MCF 10A (cell line): ENCODE data around the gene AADACL4. TPM values are rescaled to one million over a fixed set of nuclear protein-coding genes. Genes with fewer than 3 reads are reported as not detected.

ENCODE experiments used
- Bru-seq: library from RNA; stranded (reverse); fragments of 400-500 nt; gene quantifications from one replicate; lab custom pipeline; 2021; lab: Mats Ljungman, UMichigan
- BruChase-seq, 2 experiments: library from RNA; stranded (reverse); fragments of 400-500 nt; gene quantifications; one replicate each; lab custom pipeline; 2021; lab: Mats Ljungman, UMichigan
- BruUV-seq: library from RNA; stranded (reverse); fragments of 400-500 nt; replicated peaks from 2 replicates; lab custom pipeline; 2021; lab: Mats Ljungman, UMichigan
- CTCF ChIA-PET: fragments of 300-600 bp; sonication (Branson Sonifier 250); formaldehyde crosslinking; extraction: SDS; loops from one replicate; lab custom pipeline; 2021; ENCODE audit warnings: antibody characterized with exemption, inconsistent platforms; lab: Yijun Ruan, JAX
- POLR2A ChIA-PET: fragments of 300-600, 350-650 bp; sonication (Branson Sonifier 250); formaldehyde crosslinking; extraction: SDS; loops from one replicate; lab custom pipeline; 2020; ENCODE audit warnings: antibody characterized with exemption, inconsistent platforms; lab: Yijun Ruan, JAX
- DNase-seq: peaks from one replicate; pipeline ENCODE4 v3.0.0-alpha.2; 2018; ENCODE audit not compliant: unreplicated experiment
- H3K27ac Mint-ChIP-seq: one replicate; pipeline ENCODE4 v1.8.0; 2022; ENCODE audit warnings: mild to moderate bottlenecking, low read depth, mixed read lengths; ENCODE audit not compliant: unreplicated experiment
- H3K27me3 Mint-ChIP-seq: one replicate; pipeline ENCODE4 v1.8.0; 2022; ENCODE audit warnings: mixed read lengths; ENCODE audit not compliant: insufficient read depth, unreplicated experiment
- H3K36me3 Mint-ChIP-seq: one replicate; pipeline ENCODE4 v1.8.0; 2022; ENCODE audit warnings: mild to moderate bottlenecking, moderate library complexity, mixed read lengths; ENCODE audit not compliant: insufficient read depth, unreplicated experiment
- H3K4me1 Mint-ChIP-seq: one replicate; pipeline ENCODE4 v1.8.0; 2022; ENCODE audit warnings: mixed read lengths; ENCODE audit not compliant: insufficient read depth, unreplicated experiment
- H3K4me3 Mint-ChIP-seq: one replicate; pipeline ENCODE4 v1.8.0; 2022; ENCODE audit warnings: mild to moderate bottlenecking, moderate library complexity, mixed read lengths; ENCODE audit not compliant: unreplicated experiment
- H3K9me3 Mint-ChIP-seq: one replicate; pipeline ENCODE4 v1.8.0; 2022; ENCODE audit warnings: mixed read lengths; ENCODE audit not compliant: unreplicated experiment
- intact Hi-C: fragments of 100-400 bp; cut with micrococcal nuclease; formaldehyde crosslinking; loops from 2 replicates; pipeline ENCODE4 v1.14.1; 2022
- long read RNA-seq: library from polyadenylated mRNA; stranded (forward); transcript quantifications from one replicate; pipeline ENCODE4 v2.0.0, GENCODE V29; 2022
- total RNA-seq: library from RNA; stranded (reverse); gene quantifications from 2 replicates; pipeline ENCODE4 v1.2.3, GENCODE V29; 2022
- TF ChIP-seq, protein P1 (sequence below): fragments of 200-600 bp; IDR thresholded peaks from one replicate; pipeline ENCODE4 v1.8.0; 2022; ENCODE audit warnings: antibody characterized with exemption, mild to moderate bottlenecking; ENCODE audit not compliant: unreplicated experiment

AADACL4 gene
- total RNA-seq (not detected in 2 replicates), Bru-seq, nascent RNA (not detected), BruChase-seq, experiment 1, labeled RNA remaining after a 6-hour chase (not detected), BruChase-seq, experiment 2, labeled RNA remaining after a 2-hour chase (percentile 4 among the genes with signal in this experiment)
- long read RNA-seq, result 0 reads

DNA sequence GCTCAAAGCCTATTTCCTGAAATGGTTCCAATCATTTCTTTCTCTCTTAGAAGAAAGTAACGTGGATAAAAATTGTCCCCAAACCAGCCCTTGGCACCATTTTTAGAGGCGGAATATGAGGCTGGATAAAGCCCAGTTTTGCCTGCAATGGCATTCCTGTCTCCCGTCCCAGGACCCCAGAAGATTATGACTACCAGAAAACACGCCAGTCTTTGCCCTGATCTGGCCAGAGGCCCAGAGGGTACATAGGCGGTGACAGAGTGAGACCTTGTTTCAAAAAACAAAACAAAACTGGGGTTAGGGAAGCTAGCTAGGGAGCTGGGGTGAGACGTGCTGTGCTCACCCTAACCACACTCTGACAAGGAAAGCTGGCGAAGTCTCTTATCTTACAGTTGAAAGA, at the start of gene AADACL4:
Gene AADACL4, plus strand, starts transcription at position 301 of the 400 bp plus-strand sequence. CDS start 462 bp downstream, outside the sequence.
- no TSS peak for BruUV-seq
- Mint-ChIP-seq H3K27me3 (peaks cover 22% of the 10 kb centered on the region), H3K4me3 (no peak within 1 kb of the TSS), H3K27ac (no peak within 1 kb of the TSS), H3K36me3 (no peaks in the 10 kb centered on the region), H3K9me3 (peaks cover 23% of the 10 kb centered on the region), H3K4me1 (no peaks in the 10 kb centered on the region)
- DNase-seq, result no peak
- POLR2A ChIA-PET, result no interaction called here
- intact Hi-C loops, result no loop called here
- CTCF ChIA-PET, result interaction anchor here (0.6 to 1.1 kb wide), 2 partner anchors 15 to 165 kb away, joined by 3 to 6 read pairs; no protein-coding TSS in a partner anchor
- TF ChIP-seq, protein P1, sequence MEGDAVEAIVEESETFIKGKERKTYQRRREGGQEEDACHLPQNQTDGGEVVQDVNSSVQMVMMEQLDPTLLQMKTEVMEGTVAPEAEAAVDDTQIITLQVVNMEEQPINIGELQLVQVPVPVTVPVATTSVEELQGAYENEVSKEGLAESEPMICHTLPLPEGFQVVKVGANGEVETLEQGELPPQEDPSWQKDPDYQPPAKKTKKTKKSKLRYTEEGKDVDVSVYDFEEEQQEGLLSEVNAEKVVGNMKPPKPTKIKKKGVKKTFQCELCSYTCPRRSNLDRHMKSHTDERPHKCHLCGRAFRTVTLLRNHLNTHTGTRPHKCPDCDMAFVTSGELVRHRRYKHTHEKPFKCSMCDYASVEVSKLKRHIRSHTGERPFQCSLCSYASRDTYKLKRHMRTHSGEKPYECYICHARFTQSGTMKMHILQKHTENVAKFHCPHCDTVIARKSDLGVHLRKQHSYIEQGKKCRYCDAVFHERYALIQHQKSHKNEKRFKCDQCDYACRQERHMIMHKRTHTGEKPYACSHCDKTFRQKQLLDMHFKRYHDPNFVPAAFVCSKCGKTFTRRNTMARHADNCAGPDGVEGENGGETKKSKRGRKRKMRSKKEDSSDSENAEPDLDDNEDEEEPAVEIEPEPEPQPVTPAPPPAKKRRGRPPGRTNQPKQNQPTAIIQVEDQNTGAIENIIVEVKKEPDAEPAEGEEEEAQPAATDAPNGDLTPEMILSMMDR, result no peak

DNA sequence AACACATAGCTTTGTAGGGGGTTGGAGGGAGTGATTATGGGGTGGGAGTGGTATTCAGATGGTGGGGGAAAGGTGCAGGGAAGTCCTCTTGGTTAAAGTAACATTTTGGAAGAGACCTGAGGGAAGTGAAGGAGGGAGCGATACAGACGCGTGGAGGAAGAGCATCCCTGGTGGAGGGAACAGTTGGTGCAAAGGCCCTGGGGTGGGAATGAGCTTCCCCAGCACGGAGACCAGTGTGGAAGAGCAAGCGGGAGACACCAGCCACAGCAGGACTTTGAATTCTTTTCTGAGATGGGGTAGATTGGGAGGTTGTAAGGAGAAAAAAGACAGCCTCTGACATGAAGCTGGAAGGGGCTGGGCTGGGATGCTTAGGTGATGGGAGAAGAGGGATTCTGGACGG, 49.4 kb upstream of the AADACL4 start:
- no TSS peak for BruUV-seq
- ChIA-PET CTCF (interaction anchor here (0.7 kb wide), 1 partner anchor 9 kb away, joined by 3 read pairs; no protein-coding TSS in a partner anchor), POLR2A (interaction anchor here (1.0 to 1.2 kb wide), 2 partner anchors 8 to 24 kb away, joined by 4 read pairs; partner anchors contain the start of gene DHRS3)
- Mint-ChIP-seq H3K4me3 (no peak overlapping the region), H3K4me1 (peaks cover 6% of the 10 kb centered on the region), H3K27me3 (peaks cover 16% of the 10 kb centered on the region), H3K9me3 (no peaks in the 10 kb centered on the region), H3K36me3 (no peaks in the 10 kb centered on the region), H3K27ac (no peak overlapping the region)
- intact Hi-C loops, result no loop called here
- DNase-seq, result no peak
- TF ChIP-seq, protein P1, result no peak

DNA sequence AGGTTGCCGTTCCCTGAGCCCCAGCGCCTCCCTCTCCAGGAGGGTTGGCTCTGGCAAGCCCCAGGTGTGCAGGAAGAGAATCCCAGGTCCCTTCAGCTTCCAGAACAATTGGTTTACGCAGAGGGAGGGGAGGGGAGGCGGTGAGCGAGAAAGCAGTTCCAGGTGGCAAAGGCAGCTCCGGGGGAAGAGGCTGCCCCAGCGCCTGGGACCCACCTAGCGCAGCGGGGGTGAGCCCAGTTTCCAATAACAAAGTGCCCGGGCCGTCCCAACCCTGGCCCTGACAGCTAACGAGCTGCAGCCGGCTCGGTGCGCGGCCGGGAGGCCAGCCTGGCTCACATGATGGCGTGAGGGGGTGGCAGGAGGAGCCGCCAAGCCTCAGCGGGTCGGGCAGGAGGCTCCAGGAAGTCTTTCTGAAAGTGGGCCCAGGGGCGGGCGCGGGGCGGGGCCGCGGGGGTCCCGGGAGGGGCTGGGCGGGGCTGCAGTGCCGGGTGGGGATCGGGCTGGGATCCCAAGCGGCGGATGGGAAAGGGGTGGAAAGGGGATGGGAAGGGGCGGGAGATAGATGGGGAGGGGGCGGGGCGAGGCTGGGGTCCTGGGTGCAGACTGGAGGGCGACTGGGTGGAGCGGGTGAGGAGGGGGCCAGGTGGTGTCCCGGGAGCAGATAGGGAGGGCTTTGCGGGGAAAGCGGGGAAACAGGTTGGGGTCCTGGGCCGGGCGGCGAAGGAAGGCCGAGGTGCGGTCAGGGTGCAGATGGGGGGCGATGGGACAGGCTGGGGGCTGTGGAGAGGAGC, 48.7 kb upstream of the AADACL4 start:
- H3K9me3 Mint-ChIP-seq, result no peaks in the 10 kb centered on the region
- H3K27ac Mint-ChIP-seq, result no peak overlapping the region
- ChIA-PET POLR2A (interaction anchor here (0.7 to 1.6 kb wide), 6 partner anchors 9 to 114 kb away, joined by 3 to 8 read pairs (median 4); no protein-coding TSS in a partner anchor), CTCF (interaction anchor here (0.7 to 1.4 kb wide), 2 partner anchors 10 to 22 kb away, joined by 3 read pairs; no protein-coding TSS in a partner anchor)
- H3K4me1 Mint-ChIP-seq, result peaks cover 6% of the 10 kb centered on the region
- BruUV-seq, result no TSS peak
- intact Hi-C loops, result no loop called here
- no peaks in the 10 kb centered on the region for H3K36me3 Mint-ChIP-seq
- H3K27me3 Mint-ChIP-seq, result peaks cover 23% of the 10 kb centered on the region
- H3K4me3 Mint-ChIP-seq, result no peak overlapping the region
- DNase-seq, result peak; percentile 45
- TF ChIP-seq, protein P1, result no peak

DNA sequence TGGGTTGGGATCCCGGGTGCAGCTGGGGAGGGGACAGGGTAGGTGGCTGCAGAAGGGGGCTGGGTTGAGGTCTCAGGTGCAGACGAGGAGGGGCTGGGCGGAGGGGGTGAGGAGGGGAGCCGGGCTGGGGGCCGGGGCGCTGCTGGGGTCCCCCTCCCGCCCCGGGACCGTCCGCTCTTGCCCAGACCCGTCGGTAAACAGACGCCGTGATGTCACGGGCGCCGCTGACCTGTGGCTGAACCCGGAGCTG, 48.2 kb upstream of the AADACL4 start:
- intact Hi-C loops, result no loop called here
- Mint-ChIP-seq H3K27ac (no peak overlapping the region), H3K4me1 (peaks cover 6% of the 10 kb centered on the region)

More for the DNA sequence above, 48.2 kb upstream of the AADACL4 start:
- Mint-ChIP-seq H3K27me3 (peaks cover 26% of the 10 kb centered on the region), H3K9me3 (no peaks in the 10 kb centered on the region), H3K4me3 (no peak overlapping the region), H3K36me3 (no peaks in the 10 kb centered on the region)
- ChIA-PET CTCF (interaction anchor here (1.4 kb wide), 1 partner anchor 22 kb away, joined by 3 read pairs; no protein-coding TSS in a partner anchor), POLR2A (interaction anchor here (0.7 to 1.6 kb wide), 6 partner anchors 20 to 158 kb away, joined by 3 to 8 read pairs (median 4); no protein-coding TSS in a partner anchor)
- no peak for DNase-seq
- TF ChIP-seq, protein P1, result no peak
- no TSS peak for BruUV-seq
